HAP-1 (cell line): ENCODE results near the gene OR2V2.

Experiments
- DNase-seq, 2 experiments: peaks; one replicate each; pipeline ENCODE4 v3.0.0-alpha.2; 2016 to 2020; ENCODE audit warnings: low spot score in 2 of 2
- H3K27me3 ChIP-seq: fragments of 250-450 bp; sonication (Bioruptor Pico); 2 replicates; pipeline ENCODE4 v1.5.1; 2020; ENCODE audit warnings: low read depth, mild to moderate bottlenecking, moderate library complexity
- H3K36me3 ChIP-seq: fragments of 250-450 bp; sonication (Bioruptor Pico); replicated peaks from 2 replicates; pipeline ENCODE4 v1.5.1; 2020; ENCODE audit warnings: mild to moderate bottlenecking
- H3K4me1 ChIP-seq: fragments of 250-450 bp; sonication (Bioruptor Pico); 2 replicates; pipeline ENCODE4 v1.5.1; 2020; ENCODE audit warnings: mild to moderate bottlenecking
- H3K4me3 ChIP-seq: fragments of 250-450 bp; sonication (Bioruptor Pico); 2 replicates; pipeline ENCODE4 v1.5.1; 2020; ENCODE audit warnings: mild to moderate bottlenecking, moderate library complexity
- H3K9me3 ChIP-seq: fragments of 250-450 bp; sonication (Bioruptor Pico); 2 replicates; pipeline ENCODE4 v1.5.1; 2020; ENCODE audit warnings: mild to moderate bottlenecking, moderate library complexity
- in situ Hi-C: fragments of 300-500 bp; cut with MboI; formaldehyde crosslinking; loops from 3 replicates; pipeline ENCODE4 v1.14.3; 2020; ENCODE audit warnings: low sequenced_read_pairs, inconsistent platforms, mixed read lengths

OR2V2 gene

GRCh38 chr5:181189363-181189961 lies 42.1 kb downstream of the OR2V2 start:
- no peaks in the 10 kb centered on the region for H3K27me3 ChIP-seq
- H3K4me1 ChIP-seq: peaks cover 6% of the 10 kb centered on the region; the same call in 1 of the 2 replicates
- peak overlapping the region; percentile 55 for H3K4me3 ChIP-seq
- peak; percentile 37 to 56 for DNase-seq
- H3K9me3 ChIP-seq: peaks cover 3% of the 10 kb centered on the region; the same call in 1 of the 2 replicates
- in situ Hi-C loops: loop anchor here (5.0 kb wide), 1 partner anchor 33 kb away; the partner anchor contains the start of gene TRIM41
- no peaks in the 10 kb centered on the region for H3K36me3 ChIP-seq

- Histone ChIP-seq H3K9me3 (no peaks in the 10 kb centered on the region), H3K4me3 (peak overlapping the region; percentile 55), H3K27me3 (no peaks in the 10 kb centered on the region), H3K36me3 (no peaks in the 10 kb centered on the region), H3K4me1 (peaks cover 6% of the 10 kb centered on the region; the same call in 1 of the 2 replicates)
- in situ Hi-C loops: loop anchor here (5.0 kb wide), 1 partner anchor 32 kb away; the partner anchor contains the start of gene TRIM41
- DNase-seq: peak in 1 of 2 experiments; percentile 55
Measured at GRCh38 chr5:181189962-181190710, 42.8 kb downstream of the OR2V2 start.

GRCh38 chr5:181190711-181191525 lies 43.5 kb downstream of the OR2V2 start:
- Histone ChIP-seq H3K4me1 (peaks cover 6% of the 10 kb centered on the region; the same call in 1 of the 2 replicates), H3K4me3 (peak overlapping the region; percentile 55), H3K27me3 (no peaks in the 10 kb centered on the region), H3K36me3 (no peaks in the 10 kb centered on the region), H3K9me3 (no peaks in the 10 kb centered on the region)
- peak in 1 of 2 experiments; percentile 64 for DNase-seq
- in situ Hi-C loops: no loop called here

- DNase-seq: peak; percentile 91 to 93
- in situ Hi-C loops: no loop called here
- Histone ChIP-seq H3K9me3 (no peaks in the 10 kb centered on the region), H3K4me3 (peak overlapping the region; percentile 55), H3K36me3 (no peaks in the 10 kb centered on the region), H3K27me3 (no peaks in the 10 kb centered on the region), H3K4me1 (peaks cover 6% of the 10 kb centered on the region; the same call in 1 of the 2 replicates)
Measured at GRCh38 chr5:181191526-181192336, 44.3 kb downstream of the OR2V2 start.

GRCh38 chr5:181192337-181193046 lies 45.1 kb downstream of the OR2V2 start:
- Histone ChIP-seq H3K27me3 (no peaks in the 10 kb centered on the region), H3K36me3 (no peaks in the 10 kb centered on the region), H3K9me3 (no peaks in the 10 kb centered on the region), H3K4me1 (peaks cover 6% of the 10 kb centered on the region; the same call in 1 of the 2 replicates), H3K4me3 (peak overlapping the region; percentile 55)
- in situ Hi-C loops: no loop called here
- DNase-seq: no peak

- Histone ChIP-seq H3K36me3 (no peaks in the 10 kb centered on the region), H3K9me3 (no peaks in the 10 kb centered on the region), H3K27me3 (no peaks in the 10 kb centered on the region), H3K4me3 (no peak overlapping the region), H3K4me1 (peaks cover 6% of the 10 kb centered on the region; the same call in 1 of the 2 replicates)
- in situ Hi-C loops: no loop called here
- DNase-seq: no peak
Measured at GRCh38 chr5:181193656-181194055, 46.3 kb downstream of the OR2V2 start.

GRCh38 chr5:181194489-181195248 lies 47.3 kb downstream of the OR2V2 start:
- in situ Hi-C loops: no loop called here
- Histone ChIP-seq H3K4me1 (peaks cover 6% of the 10 kb centered on the region; the same call in 1 of the 2 replicates), H3K9me3 (no peaks in the 10 kb centered on the region), H3K4me3 (no peak overlapping the region), H3K27me3 (no peaks in the 10 kb centered on the region), H3K36me3 (no peaks in the 10 kb centered on the region)
- DNase-seq: no peak

GRCh38 chr5:181195249-181195761 lies 47.9 kb downstream of the OR2V2 start:
- H3K4me3 ChIP-seq: no peak overlapping the region
- in situ Hi-C loops: no loop called here
- DNase-seq: no peak
- H3K27me3 ChIP-seq: no peaks in the 10 kb centered on the region
- no peaks in the 10 kb centered on the region for H3K9me3 ChIP-seq
- H3K36me3 ChIP-seq: no peaks in the 10 kb centered on the region
- H3K4me1 ChIP-seq: peaks cover 6% of the 10 kb centered on the region; the same call in 1 of the 2 replicates

- Histone ChIP-seq H3K4me1 (peaks cover 6% of the 10 kb centered on the region; the same call in 1 of the 2 replicates), H3K4me3 (no peak overlapping the region), H3K36me3 (no peaks in the 10 kb centered on the region), H3K27me3 (no peaks in the 10 kb centered on the region), H3K9me3 (no peaks in the 10 kb centered on the region)
- in situ Hi-C loops: no loop called here
- no peak for DNase-seq
Measured at GRCh38 chr5:181197326-181197951, 50.1 kb downstream of the OR2V2 start.

- in situ Hi-C loops: no loop called here
- H3K27me3 ChIP-seq: no peaks in the 10 kb centered on the region
Measured at GRCh38 chr5:181198106-181198685, 50.8 kb downstream of the OR2V2 start.

GRCh38 chr5:181198905-181199519 lies 51.6 kb downstream of the OR2V2 start:
- Histone ChIP-seq H3K4me3 (no peak overlapping the region), H3K4me1 (no peaks in the 10 kb centered on the region; the same call in 1 of the 2 replicates), H3K9me3 (no peaks in the 10 kb centered on the region), H3K27me3 (no peaks in the 10 kb centered on the region), H3K36me3 (no peaks in the 10 kb centered on the region)
- in situ Hi-C loops: no loop called here
- DNase-seq: no peak

More at GRCh38 chr5:181198106-181198685, 50.8 kb downstream of the OR2V2 start:
- Histone ChIP-seq H3K4me1 (no peaks in the 10 kb centered on the region; the same call in 1 of the 2 replicates), H3K36me3 (no peaks in the 10 kb centered on the region), H3K9me3 (no peaks in the 10 kb centered on the region), H3K4me3 (no peak overlapping the region)
- no peak for DNase-seq
